ENCODE results near the gene L3MBTL1.
"Not testable (repeated sequence)": the region's sequence is repeated elsewhere in the genome, so short reads cannot be mapped to it uniquely, and the experiment has no call there.

L3MBTL1 gene

GRCh38 chr20:43492101-43492500, 15.4 kb upstream of the L3MBTL1 start:
- TF ChIP-seq CTCF (IDR thresholded peaks at IDR 0.05; ENCODE audit: control extremely low read depth, extremely low read depth, low read depth, missing control alignments) = no peak
- ChIA-PET CTCF (interaction anchor here (1.1 to 1.5 kb wide), 3 partner anchors 11 to 46 kb away, joined by 3 to 6 read pairs (median 3); no protein-coding TSS in a partner anchor), POLR2A (interaction anchor here (0.6 to 0.8 kb wide), 2 partner anchors 11 to 35 kb away, joined by 3 read pairs; no protein-coding TSS in a partner anchor)
- peak; percentile 37 for DNase-seq (ENCODE audit: extremely low spot score)

DNA sequence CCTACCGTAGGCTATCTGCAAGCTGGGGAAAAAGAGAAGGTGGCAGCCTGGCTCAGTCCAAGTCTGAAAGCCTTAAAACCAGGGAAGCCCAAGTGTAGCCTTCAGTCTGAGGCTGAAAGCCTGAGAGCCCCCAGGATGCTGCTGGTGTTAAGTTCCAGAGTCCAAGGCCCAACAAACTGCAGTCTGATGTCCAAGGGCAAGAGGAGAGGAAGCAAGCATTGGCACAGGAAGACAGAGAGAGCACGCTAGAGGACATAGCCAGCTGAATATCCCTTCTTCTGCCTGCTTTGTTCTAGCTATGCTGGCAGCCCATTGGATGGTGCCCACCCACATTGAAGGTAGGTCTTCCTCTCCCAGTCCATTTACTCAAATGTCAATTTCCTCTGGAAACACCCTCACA, 12.1 kb upstream of the L3MBTL1 start:
- DNase-seq (ENCODE audit: extremely low spot score) = no peak
- TF ChIP-seq CTCF (IDR thresholded peaks at IDR 0.05; ENCODE audit: control extremely low read depth, extremely low read depth, low read depth, missing control alignments) = no peak
- POLR2A ChIA-PET = no interaction called here
- CTCF ChIA-PET = interaction anchor here (1.0 kb wide), 1 partner anchor 43 kb away, joined by 3 read pairs; no protein-coding TSS in a partner anchor

- DNase-seq (ENCODE audit: extremely low spot score); CTCF ChIA-PET: not testable (repeated sequence)
- POLR2A ChIA-PET = interaction anchor here (0.6 kb wide), 1 partner anchor 41 kb away, joined by 12 read pairs; no protein-coding TSS in a partner anchor
Observed at GRCh38 chr20:43502021-43502420, 5.5 kb upstream of the L3MBTL1 start.

DNA sequence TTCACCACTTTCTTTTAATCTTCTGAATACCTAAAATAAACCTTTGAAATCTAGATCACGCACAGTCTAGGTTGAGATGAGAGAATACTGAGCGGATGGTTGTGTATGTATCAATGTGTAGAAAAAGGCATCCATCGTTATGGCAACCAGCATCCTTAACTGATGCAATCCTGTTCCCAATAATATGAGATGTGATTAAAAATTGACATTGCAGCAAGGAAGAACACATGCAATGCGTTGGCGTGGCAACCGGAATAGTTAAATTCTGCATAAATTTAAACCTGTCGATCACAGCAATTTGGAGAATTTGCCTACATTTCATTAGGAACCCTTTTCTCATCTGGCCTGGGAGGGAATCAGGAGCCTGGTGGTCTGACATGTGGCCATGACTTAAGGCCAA, 1.3 kb upstream of the L3MBTL1 start:
- ChIA-PET POLR2A (no interaction called here), CTCF (no interaction called here)
- no peak for DNase-seq (ENCODE audit: extremely low spot score)
- no peak for TF ChIP-seq CTCF (IDR thresholded peaks at IDR 0.05; ENCODE audit: control extremely low read depth, extremely low read depth, low read depth, missing control alignments)

GRCh38 chr20:43508106-43508505, 609 bp downstream of the L3MBTL1 start:
- no peak for TF ChIP-seq CTCF (IDR thresholded peaks at IDR 0.05; ENCODE audit: control extremely low read depth, extremely low read depth, low read depth, missing control alignments)
- no peak for DNase-seq (ENCODE audit: extremely low spot score)
- ChIA-PET POLR2A (no interaction called here), CTCF (no interaction called here)

DNA sequence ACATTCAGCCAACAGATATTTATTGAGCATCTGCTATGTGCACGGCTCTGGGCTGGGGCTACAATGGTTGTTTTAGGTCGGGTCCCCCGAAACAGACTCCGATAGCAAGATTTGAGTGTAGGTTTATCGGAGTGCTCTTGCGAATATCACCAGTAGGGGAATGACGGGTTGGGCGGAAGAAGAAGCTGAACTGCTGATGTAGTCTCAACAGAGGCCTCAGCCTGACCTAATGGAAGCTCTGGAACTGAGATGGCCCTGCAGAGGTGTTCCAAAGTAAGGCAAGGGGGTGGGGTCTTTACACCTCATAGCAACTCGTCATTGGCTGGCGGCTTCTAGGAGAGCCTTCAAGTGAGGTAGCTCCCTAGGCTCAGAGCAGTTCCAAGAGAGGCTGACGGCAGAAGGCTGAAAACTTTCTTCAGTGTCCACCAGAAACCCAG, 1.1 kb downstream of the L3MBTL1 start:
- CTCF ChIA-PET = no interaction called here
- no peak for TF ChIP-seq CTCF (IDR thresholded peaks at IDR 0.05; ENCODE audit: control extremely low read depth, extremely low read depth, low read depth, missing control alignments)
- no peak for DNase-seq (ENCODE audit: extremely low spot score)
- POLR2A ChIA-PET = no interaction called here

GRCh38 chr20:43511879-43512278, 4.4 kb downstream of the L3MBTL1 start:
- no peak for TF ChIP-seq CTCF (IDR thresholded peaks at IDR 0.05; ENCODE audit: control extremely low read depth, extremely low read depth, low read depth, missing control alignments)
- DNase-seq (ENCODE audit: extremely low spot score) = no peak
- POLR2A ChIA-PET = no interaction called here
- CTCF ChIA-PET = no interaction called here
